Thoracic aorta (tissue), 2 donors: ENCODE results near the gene IER3. TPM values are rescaled to one million over a fixed set of nuclear protein-coding genes. Genes with fewer than 3 reads are reported as not detected.

Experiments used
- ATAC-seq: fragments of 150-250 bp; one replicate; pipeline ENCODE4 v1.8.0; 2017; ENCODE audit warnings: low read depth; ENCODE audit not compliant: insufficient number of reproducible peaks, low FRiP score
- DNase-seq: peaks from one replicate; pipeline ENCODE4 v3.0.0-alpha.2; 2020; ENCODE audit warnings: low spot score
- H3K27ac ChIP-seq, 2 donors: fragments of 200-600 bp; sonication (generic); 1 replicate in 1 of 2; 2 replicates in 1 of 2; pipeline ENCODE4 v1.5.1; 2016; ENCODE audit warnings: mild to moderate bottlenecking in 2 of 2, moderate library complexity in 2 of 2
- H3K27me3 ChIP-seq: fragments of 200-600 bp; sonication (generic); replicated peaks from 2 replicates; pipeline ENCODE4 v1.6.0; 2016; ENCODE audit warnings: mild to moderate bottlenecking; ENCODE audit not compliant: insufficient read depth
- H3K36me3 ChIP-seq: fragments of 200-600 bp; sonication (generic); one replicate; pipeline ENCODE4 v1.5.1; 2016
- H3K4me1 ChIP-seq, 2 donors: fragments of 200-600 bp; sonication (generic); 1 replicate in 1 of 2; 2 replicates in 1 of 2; pipeline versions ENCODE4 v1.5.1 to v1.6.0; 2016; ENCODE audit warnings: low read depth in 2 of 2, mild to moderate bottlenecking in 1 of 2; ENCODE audit not compliant: control insufficient read depth in 1 of 2
- H3K4me3 ChIP-seq: fragments of 200-600 bp; sonication (generic); 2 replicates; pipeline ENCODE4 v1.5.1; 2016; ENCODE audit warnings: mild to moderate bottlenecking
- H3K9me3 ChIP-seq: fragments of 200-600 bp; sonication (generic); 2 replicates; pipeline ENCODE4 v1.5.1; 2016
- total RNA-seq, 2 donors: library from RNA; depleted of rRNA; stranded (reverse); fragments of >200 nt; gene quantifications; one replicate each; pipeline versions ENCODE4 v1.1.0 to v1.2.3, GENCODE V29; 2016
- TF ChIP-seq, protein P1 (sequence below): fragments of 200-600 bp; sonication (generic); IDR thresholded peaks from one replicate; pipeline ENCODE4 v1.5.1; 2019; ENCODE audit warnings: antibody characterized with exemption

IER3 gene
- total RNA-seq, 2 donors from 2014 or later, result 43.5 to 43.8 TPM

DNA sequence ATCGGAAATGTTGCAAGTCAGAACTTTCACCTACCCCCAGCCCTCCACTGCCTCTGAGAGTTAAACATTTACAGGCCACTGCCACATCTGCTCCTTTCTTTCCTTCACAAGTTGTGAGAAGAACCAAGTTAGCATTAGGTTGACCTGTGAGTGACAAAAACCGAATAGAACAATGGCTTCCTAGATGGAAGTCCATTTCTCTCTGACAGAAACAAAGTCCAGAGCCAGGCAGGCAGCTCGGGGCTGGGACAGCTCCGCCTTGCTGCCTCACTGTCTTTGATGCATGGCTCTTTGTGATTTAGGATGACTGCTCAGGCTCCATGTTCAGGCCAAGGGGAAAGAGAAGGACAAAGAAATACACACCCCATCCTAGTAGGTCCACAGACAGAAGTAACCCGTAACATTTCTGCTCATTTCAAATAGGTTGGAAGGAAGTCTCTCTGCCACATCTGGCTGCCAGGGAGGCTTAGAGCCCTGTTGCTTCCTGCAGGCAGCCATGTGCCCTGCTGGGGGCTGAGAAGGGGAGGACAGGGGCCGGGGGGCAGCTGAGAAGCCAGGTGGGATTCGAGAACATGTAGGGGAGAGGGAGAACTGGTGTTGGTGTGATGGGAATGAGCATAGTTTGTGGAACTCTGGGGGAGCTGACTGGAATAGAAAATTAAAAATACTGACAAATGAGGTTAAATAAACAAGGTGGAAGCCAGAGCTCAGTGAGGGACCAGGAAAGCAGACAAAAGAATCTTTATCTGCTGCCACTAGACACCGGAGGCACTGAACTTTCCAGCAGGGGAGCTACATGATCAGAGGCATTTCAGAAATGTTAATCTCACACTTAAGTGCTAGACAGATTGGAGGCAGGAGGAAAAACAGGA lies 19.5 kb upstream of the IER3 start:
- H3K36me3 ChIP-seq, result no peaks in the 10 kb centered on the region
- TF ChIP-seq, protein P1, sequence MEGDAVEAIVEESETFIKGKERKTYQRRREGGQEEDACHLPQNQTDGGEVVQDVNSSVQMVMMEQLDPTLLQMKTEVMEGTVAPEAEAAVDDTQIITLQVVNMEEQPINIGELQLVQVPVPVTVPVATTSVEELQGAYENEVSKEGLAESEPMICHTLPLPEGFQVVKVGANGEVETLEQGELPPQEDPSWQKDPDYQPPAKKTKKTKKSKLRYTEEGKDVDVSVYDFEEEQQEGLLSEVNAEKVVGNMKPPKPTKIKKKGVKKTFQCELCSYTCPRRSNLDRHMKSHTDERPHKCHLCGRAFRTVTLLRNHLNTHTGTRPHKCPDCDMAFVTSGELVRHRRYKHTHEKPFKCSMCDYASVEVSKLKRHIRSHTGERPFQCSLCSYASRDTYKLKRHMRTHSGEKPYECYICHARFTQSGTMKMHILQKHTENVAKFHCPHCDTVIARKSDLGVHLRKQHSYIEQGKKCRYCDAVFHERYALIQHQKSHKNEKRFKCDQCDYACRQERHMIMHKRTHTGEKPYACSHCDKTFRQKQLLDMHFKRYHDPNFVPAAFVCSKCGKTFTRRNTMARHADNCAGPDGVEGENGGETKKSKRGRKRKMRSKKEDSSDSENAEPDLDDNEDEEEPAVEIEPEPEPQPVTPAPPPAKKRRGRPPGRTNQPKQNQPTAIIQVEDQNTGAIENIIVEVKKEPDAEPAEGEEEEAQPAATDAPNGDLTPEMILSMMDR, result no peak
- ATAC-seq, result no peak
- H3K27me3 ChIP-seq, result no peaks in the 10 kb centered on the region
- no peak overlapping the region for H3K27ac ChIP-seq
- DNase-seq, result no peak
- H3K9me3 ChIP-seq, result no peaks in the 10 kb centered on the region
- no peak overlapping the region for H3K4me3 ChIP-seq
- H3K4me1 ChIP-seq, result peaks cover 16 to 36% of the 10 kb centered on the region in 2 donors

DNA sequence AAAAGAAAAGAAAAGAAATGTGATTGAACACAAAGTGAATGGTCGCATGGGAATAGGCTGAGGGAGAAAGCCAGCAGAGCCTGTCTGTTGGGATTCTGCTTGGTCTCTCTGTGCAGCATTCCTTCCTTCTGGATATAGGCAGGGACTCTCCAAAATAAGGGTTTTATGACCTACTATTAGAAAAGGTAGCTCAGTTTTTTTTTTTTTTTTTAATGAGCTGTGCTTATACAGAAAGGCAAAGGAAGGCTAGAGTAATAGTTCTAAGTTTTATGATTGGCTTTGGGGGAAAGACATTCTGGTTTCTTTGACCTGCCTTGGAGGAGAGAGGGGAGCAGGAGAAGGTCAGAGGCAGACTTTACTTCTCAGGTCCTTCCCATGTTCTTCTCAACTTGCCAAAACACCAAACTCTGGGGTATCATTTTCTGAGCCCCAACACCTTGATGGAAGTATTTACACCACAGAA lies 18.8 kb upstream of the IER3 start:
- Histone ChIP-seq H3K4me1 (peaks cover 14 to 39% of the 10 kb centered on the region in 2 donors), H3K27me3 (no peaks in the 10 kb centered on the region), H3K27ac (no peak overlapping the region), H3K9me3 (no peaks in the 10 kb centered on the region), H3K4me3 (no peak overlapping the region), H3K36me3 (no peaks in the 10 kb centered on the region)
- TF ChIP-seq, protein P1, result no peak
- ATAC-seq (no peak), DNase-seq (no peak)

DNA sequence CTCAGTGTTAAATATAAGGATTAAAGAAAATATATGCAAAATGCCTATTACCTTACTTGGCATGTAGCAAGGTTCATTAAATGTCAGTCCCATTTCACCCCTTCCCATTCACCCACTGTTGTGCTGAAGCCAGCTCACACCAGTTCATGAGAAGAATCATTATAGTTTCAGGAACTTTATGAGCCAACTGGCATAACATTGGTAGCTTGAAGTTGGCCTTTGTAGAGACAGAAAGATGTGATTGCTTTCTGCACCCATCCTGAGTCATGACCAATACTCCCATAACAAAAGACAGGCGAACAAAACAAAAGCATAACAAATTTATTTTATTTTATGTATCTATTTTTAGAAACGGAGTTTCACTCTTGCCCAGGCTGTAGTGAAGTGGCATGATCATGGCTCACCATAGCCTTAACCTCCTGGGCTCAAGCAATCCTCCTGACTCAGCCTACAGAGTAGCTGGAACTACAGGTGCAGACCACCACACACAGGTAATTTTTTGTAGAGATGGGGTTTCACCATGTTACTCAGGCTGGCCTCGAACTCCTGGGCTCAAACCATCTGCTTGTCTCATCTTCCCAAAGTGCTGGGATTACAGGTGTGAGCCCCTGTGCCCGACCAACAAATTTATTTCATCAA lies 17.6 kb upstream of the IER3 start:
- H3K9me3 ChIP-seq, result no peaks in the 10 kb centered on the region
- H3K27me3 ChIP-seq, result no peaks in the 10 kb centered on the region
- ATAC-seq (no peak), DNase-seq (no peak)
- H3K36me3 ChIP-seq, result no peaks in the 10 kb centered on the region
- TF ChIP-seq, protein P1, result no peak
- no peak overlapping the region for H3K4me3 ChIP-seq
- H3K4me1 ChIP-seq, result peaks cover 14 to 39% of the 10 kb centered on the region in 2 donors
- H3K27ac ChIP-seq, result no peak overlapping the region

DNA sequence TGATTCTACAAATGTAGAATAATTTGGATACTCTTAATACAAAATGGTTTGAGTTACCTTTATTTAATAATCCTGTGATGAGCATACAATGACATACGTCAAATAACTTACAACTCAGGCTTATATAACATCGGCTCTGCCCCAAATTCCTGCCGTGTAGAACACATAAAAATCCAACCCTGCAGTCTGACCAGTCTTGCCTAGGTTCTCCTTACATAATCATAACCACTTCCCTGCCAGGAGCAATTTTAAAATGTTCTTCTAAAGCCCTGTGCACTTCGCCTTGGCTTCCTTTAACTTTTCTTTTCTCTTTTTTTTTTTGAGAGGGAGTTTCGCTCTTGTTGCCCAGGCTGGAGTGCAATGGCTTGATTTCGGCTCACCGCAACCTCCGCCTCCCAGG lies 16.2 kb upstream of the IER3 start:
- TF ChIP-seq, protein P1, result no peak
- no peak for DNase-seq
- ATAC-seq, result no peak
- Histone ChIP-seq H3K27ac (no peak overlapping the region), H3K4me1 (peaks cover 14 to 45% of the 10 kb centered on the region in 2 donors), H3K27me3 (no peaks in the 10 kb centered on the region), H3K9me3 (no peaks in the 10 kb centered on the region), H3K4me3 (no peak overlapping the region), H3K36me3 (no peaks in the 10 kb centered on the region)

DNA sequence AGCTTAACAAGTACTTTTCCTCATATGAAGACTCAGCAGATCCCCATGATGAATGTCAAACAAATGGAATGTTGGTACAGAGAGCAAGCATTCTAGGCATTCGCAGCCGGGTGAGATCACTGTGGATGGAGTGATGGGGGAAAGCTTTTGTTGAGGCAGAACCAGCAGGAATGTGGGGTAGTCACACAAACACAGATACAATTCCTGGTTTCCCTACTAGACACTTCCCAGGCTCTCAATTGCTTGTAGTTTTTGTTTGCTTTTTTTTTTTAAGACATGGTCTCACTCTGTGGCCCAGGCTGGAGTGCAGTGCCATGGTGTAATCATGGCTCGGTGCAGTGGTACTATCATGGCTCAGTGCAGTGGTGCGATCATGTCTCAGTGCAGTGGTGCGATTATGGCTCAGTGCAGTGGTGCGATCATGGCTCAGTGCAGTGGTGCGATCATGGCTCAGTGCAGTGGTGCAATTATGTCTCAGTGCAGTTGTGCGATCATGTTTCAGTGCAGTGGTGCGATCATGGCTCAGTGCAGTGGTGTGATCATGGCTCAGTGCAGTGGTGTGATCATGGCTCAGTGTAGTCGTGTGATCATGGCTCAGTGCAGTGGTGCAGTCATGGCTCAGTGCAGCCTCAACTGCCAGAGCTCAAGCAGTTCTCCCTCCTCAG lies 15.4 kb upstream of the IER3 start:
- no peak overlapping the region for H3K4me3 ChIP-seq
- TF ChIP-seq, protein P1, result no peak
- ATAC-seq, result peak; percentile 67
- no peaks in the 10 kb centered on the region for H3K36me3 ChIP-seq
- H3K9me3 ChIP-seq, result no peaks in the 10 kb centered on the region
- peaks cover 14 to 50% of the 10 kb centered on the region in 2 donors for H3K4me1 ChIP-seq
- H3K27ac ChIP-seq, result peak overlapping the region; percentile 13 to 74
- DNase-seq, result no peak
- H3K27me3 ChIP-seq, result no peaks in the 10 kb centered on the region
